HG02970 (cell line): Measurements from ENCODE around the gene MPHOSPH9.
"Not testable (repeated sequence)": the region's sequence is repeated elsewhere in the genome, so short reads cannot be mapped to it uniquely, and the experiment has no call there.

Experiments
- ATAC-seq: cut with Tn5 transposase; IDR thresholded peaks from one replicate; pipeline ENCODE4 v1.9.1; 2021; ENCODE audit warnings: mild to moderate bottlenecking, moderate library complexity, moderate number of reproducible peaks; ENCODE audit not compliant: unreplicated experiment, low FRiP score

The MPHOSPH9 gene

DNA sequence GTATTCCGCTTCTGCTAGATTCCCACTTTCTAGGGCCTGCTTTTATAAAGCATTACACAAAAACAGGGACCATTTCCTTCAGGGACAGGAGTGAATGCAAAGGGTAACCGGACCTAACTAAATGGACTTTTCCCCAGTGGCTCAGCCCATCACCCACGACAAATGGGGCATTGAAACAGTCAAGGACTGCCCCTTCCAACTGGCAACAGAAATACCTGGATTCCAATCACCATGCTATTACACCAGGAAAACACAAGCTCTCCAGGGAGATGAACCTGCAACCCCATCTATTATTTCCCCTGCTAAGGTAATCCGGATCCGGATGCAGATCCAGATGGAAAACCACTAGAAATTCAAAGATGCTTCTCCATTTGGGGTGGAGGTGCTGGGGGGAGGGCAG, 1.0 kb downstream of the MPHOSPH9 start:
- ATAC-seq = no peak

DNA sequence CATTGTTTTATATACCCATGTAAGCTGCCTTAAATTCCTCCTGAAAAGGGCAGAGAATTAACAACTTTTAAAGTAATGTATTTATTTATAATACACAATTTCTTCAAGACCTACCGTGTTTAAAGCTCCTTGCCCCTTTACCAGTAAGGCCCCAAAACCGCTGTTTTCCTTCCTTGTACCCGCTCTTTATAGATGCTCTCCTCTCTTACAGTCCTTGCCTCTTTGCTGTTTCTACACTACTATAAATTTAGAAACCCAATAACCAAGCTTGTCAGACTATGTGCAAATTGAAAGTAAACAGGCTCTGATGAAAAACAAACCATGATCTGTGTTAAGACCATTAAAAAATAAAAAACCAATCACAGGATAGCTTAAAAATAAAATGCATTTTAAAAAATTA, 3.9 kb downstream of the MPHOSPH9 start:
- no peak for ATAC-seq

DNA sequence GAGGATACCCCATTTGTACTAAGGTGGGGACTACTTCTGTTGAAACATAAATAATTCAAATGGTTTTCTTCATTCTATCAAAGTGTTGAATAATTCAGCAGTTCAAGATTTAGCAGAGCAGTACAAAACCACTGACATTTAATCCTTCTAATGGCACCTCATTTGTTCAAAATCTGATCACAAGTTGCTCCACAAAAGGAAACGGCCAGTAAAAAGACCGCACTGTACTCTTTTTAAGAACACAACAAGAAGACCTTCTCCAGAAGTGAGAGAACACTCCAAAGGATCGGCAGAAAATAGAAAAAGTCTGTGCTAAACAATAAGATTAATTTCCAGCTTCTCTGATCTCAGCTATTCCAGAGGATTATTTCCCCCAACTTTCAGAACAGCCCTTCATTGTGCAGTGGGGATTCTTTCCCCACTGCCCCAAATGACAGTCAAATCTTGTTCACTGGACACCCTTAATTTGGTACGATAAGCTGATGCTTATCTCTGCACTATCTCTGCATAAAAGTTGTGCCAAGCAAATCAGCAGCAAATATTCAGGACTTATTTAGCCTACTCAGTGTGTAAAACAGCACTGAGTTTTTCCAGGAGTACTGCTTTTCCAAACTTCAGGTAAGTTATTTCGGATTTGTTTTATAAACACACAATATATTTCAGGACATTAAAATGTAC, 5.2 kb downstream of the MPHOSPH9 start:
- ATAC-seq = no peak

DNA sequence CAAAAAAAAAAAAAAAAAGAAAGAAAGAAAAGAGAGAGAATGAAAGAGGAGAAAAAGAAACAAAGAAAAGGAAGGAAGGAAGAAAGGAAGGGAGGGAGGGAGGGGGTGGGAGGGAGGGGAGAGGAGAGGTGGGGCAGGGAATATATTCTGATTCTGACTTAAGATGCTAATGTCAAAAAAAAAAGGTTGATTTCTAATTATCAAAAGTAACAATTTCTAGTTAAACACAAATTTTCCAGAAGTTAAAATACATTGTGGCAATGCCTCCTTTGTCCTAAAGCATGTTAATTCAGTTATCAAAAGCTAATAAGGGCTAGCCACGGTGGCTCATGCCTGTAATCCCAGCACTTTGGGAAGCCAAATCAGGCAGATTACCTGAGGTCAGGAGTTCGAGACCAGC, 7.5 kb downstream of the MPHOSPH9 start:
- ATAC-seq = no peak

DNA sequence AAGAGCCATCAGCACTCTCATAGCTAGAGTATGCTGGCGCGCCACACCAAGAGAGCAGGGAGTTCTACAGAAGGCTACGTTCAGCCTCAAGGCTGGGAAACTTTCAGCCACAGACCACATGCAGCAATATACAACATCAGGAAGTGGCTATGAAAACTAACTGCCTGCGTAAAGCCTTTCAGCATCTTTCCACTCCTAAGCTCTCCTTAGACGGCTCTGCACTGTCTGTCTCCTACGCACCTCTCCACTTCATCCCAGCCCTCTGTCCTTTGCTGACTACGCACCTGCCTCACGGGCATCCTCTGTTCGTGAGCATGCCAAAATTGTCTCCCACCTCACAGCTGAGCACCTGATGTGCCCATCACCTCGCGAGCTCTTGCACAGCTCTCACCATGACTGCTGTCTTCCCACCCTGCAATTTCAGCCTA, 9.7 kb downstream of the MPHOSPH9 start:
- no peak for ATAC-seq

DNA sequence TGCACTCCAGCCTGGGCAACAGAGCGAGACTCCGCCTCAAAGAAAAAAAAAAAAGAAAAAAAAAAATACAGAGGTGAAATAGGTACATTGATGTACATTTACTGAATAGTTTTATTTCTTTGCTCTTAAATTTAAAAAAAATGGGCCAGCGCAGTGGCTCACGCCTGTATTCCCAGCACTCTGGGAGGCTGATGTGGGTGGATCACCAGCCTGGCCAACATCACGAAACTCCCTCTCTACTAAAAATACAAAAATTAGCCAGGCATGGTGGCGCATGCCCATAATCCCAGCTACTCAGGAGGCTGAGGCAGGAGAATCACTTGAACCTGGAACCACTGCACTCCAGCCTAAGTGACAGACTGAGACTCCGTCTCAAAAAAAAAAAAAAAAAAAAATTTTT, 25.1 kb downstream of the MPHOSPH9 start:
- ATAC-seq = not testable (repeated sequence)

DNA sequence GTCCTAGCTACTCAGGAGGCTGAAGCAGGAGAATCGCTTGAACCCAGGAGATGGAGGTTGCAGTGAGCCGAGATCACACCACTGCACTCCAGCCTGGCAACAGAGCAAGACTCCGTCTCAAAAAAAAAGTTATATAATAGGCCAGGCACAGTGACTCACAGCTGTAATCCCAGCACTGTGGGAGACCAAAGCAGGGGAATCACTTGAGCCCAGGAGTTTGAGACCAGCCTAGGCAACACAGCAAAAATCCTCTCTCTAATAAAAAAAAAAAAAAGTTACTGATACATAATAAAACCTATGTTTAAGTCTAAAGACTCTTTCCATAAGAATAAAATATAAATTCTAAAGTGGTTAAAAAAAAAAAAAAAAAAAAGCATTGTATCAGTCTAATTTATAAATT, 26.1 kb downstream of the MPHOSPH9 start:
- ATAC-seq = not testable (repeated sequence)

DNA sequence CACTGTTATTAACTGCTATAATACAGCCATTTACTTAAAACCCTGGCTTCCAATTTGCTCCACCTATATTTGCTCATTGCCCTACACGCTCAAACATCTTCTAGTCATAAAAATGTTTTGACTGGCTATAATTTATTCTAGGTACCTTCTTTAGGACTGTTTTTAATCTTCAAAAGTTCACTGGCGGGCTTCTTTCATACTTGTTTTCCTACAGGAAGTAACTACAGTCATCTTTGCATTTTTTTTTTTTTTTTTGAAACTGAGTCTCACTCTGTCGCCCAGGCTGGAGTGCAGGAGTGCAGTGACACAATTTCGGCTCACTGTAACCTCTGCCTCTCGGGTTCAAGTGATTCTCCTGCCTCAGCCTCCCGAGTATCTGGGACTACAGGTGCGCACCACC, 32.5 kb downstream of the MPHOSPH9 start:
- ATAC-seq = no peak

DNA sequence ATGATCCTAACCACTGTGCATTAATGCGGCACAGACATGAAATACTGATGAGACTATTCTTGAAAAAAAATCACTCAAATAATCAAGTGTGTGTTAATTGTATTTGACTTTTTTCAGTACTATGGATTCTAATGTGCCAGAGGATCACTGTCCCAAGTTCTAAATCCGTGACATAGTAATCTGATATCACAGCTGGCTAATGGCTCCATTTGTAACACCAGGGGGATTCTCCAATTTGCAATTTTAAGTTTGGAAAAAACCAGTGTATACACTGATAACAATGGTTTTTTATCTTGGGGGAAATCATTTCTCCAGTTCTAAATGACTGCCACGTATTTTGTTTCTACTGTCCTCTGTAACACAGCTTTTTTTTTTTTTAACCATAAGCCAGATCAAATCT, 33.0 kb downstream of the MPHOSPH9 start:
- ATAC-seq = no peak

DNA sequence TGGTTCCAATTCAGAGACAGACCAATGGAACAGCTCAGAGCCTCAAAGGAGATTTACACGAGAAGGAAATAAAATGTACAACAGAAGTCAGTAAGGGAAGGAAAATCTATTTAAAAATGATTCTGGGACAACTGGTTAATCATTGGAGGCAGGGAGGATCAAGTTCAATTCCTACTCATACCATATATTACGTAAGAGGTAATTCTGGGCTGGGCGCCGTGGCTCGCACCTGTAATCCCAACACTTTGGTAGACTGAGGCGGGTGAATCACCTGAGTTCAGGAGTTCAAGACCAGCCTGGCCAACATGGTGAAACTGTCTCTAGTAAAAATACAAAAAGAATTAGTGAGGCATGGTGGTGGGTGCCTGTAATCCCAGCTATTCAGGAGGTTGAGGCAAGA, 45.3 kb downstream of the MPHOSPH9 start:
- no peak for ATAC-seq

DNA sequence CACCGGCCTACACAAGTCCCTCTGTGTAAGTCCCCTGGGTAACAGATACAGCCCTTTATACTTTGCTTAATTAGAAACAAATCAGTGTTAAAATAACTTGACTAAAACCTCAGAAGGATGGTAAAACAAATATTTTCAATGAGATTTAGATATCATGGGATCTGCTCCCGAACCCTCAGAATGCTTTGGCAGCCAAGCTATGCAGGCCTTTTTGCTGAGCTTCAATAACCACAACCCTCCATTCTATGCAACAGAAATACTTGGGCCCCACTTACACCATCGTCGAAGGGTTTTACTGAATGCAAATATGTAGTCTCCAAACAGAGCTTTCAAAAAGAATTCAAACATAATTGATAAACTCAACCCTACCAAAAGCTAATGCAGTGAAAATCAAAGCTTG, 52.8 kb downstream of the MPHOSPH9 start:
- ATAC-seq = no peak

DNA sequence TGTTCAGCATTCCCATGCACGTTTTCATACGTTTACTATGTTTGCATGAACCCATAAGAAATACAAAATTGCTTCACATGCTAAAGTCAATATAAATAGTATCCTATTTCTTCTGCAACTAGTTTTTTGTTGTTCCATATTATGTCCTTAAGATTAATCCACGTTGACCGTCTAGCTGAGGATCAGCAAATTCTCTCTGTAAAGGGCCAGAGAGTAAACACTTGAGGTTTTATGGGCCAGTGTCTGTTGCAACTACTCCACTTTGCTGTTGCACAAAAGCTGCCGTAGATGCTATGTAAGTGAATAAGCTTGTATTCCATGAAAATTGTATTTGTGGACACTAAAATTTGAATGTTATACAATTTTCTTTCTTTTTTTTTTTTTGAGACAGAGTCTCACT, 61.0 kb downstream of the MPHOSPH9 start:
- ATAC-seq = no peak

DNA sequence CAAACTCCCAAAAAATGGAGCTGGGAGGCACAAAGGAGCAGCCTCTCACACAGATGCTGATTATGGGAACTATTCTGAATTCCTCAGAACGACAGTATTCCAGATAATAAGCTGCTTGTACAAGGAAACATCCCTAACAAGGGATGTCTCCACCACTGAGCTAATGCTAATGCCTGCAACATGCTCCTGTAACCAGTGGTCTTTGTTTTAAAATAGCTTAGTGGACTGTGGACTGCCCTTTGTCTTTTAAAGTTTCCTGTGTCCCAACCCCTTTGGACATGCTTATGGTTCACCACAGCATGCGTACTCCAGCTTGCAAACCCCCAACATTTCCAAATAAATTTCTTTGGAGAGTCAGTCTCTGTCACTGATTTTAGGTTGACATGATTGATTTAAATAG, 65.6 kb downstream of the MPHOSPH9 start:
- no peak for ATAC-seq

DNA sequence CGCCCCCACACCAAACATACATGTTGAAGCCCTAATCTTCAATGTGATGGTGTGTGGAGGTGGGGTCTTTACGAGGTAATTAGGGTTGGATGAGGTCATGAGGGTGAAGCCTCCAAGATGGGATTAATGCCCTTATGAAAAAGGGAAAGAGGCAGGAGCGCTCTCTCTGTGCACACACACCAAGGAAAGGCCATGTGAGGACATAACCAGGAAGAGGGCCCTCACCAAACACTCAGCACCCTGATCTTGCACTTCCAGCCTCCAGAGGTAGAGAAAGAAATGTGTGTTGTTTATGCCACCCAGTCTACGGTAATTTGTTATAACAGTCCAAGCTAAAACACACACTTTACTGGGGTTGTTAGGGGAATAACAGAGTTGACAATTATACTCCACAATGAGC, 67.4 kb downstream of the MPHOSPH9 start:
- no peak for ATAC-seq

DNA sequence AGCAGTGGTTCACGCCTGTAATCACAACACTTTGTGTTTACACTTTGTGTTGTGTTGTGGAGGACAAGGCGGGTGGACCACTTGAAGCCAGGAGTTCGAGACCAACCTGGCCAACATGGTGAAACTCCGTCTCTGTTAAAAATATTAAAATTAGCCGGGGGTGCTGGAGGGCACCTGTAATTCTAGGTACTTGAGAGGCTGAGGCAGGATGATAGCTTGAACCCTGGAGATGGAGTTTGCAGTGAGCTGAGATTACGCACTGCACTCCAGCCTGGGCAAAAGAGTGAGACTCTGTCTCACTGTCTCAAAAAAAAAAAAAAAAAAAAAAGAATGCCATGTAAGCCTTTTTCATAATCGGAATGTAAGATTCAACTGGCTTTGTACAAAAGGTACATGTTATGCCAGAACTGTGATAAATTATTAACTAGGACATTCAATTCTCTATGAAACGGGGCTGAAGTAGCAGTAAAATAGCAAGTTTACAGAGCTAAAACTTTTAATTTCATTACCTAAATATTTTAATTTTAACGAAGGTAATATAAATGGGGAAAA, 68.2 kb downstream of the MPHOSPH9 start:
- ATAC-seq = no peak

DNA sequence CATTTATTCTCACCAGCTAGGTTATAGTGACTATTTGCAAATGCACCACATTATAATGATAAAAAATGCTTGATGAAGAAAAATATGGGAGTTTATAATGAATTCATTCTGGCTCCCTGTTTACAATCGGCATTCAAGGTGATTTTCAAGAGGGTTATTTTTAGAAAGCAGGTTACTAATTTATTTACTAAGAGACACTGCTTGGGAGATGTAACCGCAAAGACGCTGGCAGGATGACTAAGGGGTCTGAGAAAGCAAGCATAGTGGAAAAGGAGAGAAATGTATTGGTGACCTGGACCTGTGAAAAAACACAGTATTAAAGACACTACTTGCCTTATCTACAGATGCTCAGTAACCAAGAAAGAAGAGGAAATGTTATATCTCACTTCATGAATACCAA, 68.7 kb downstream of the MPHOSPH9 start:
- ATAC-seq = no peak

DNA sequence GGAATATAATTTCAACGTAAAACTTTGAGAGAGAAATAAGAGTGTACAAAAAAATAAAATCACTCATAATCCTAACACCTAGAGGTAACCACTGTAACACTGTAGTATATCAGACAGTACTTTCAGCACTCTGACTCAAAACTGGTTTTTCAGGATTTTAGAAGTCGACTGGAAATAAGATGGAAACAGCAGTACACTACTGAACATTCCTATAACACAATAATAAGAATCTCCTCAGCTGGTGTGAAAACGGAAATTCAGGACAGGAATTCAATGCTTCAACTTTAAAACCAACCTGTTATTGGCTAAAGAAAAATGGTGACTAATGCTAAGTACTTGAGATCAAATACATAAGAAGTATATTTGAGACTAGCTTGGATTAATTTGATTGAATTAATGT, 69.7 kb downstream of the MPHOSPH9 start:
- no peak for ATAC-seq

DNA sequence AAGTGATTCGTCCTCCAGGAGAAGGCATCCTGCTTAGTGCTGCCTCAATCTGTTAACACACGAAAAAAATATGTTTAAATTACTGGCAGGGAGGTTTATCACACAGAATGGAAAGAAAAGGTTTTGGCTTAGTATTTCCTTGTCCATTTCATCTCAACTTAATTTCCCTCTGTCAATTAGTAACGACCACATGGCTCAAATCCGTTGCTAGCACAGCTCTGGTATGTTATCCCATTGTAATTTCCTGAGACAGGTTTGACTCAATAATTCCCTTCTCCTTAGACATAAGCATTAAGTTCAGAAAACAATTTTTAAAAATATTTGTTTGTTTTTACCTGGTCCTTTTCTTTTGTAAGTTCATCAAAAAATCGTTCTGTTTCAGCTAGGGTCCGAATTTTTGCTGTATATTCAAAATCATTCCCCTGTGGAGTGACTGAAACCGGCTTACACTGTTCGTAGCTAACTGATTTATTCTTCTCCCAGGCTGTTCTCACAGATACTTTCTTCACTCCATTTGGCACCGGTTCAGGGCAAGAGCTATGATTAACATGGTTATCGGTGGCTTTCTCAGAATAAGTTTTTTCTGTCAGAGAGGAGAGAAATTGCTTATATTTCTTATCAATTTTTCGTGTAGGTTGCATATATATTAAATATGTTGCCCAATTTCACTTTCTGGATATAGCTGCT, 72.0 kb downstream of the MPHOSPH9 start:
- ATAC-seq = no peak

DNA sequence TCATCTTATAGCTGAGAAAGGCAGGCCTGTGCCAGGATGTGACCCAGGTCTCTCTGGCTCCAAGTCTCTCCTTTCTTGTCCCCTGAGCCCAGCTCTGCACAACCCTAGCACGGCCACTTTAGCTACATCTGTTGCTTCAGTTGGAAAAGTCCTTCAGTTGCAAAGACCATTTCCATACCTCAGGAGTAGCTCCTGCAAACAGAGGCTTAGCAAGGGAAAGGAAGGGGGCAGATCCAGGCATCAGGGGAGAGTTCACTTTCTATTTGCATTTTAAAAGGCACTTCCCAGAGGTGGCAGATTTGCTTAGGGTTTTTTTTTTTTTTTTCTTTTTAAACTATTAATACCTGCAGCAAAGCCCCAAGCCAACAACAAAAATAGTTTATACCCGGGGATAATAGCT, 79.0 kb downstream of the MPHOSPH9 start:
- ATAC-seq = no peak

DNA sequence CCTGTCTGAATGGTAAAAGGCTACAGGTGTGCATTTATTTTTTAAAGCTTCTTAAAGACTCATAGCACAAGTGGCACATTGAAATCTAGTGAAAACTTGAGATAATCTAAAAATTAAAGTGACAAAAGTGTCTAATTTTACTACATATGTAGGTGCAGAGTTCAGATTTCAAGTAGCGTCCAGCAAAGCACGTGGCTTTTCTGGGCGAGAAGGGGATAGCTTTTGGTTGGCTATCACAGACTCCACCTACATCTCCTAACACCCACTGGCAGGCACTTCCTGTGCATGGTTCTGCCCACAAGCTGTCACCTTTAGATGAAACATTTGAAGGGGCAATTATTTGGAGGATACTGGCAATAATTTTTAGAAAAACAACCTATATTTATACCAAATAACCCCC, 80.1 kb downstream of the MPHOSPH9 start:
- no peak for ATAC-seq

DNA sequence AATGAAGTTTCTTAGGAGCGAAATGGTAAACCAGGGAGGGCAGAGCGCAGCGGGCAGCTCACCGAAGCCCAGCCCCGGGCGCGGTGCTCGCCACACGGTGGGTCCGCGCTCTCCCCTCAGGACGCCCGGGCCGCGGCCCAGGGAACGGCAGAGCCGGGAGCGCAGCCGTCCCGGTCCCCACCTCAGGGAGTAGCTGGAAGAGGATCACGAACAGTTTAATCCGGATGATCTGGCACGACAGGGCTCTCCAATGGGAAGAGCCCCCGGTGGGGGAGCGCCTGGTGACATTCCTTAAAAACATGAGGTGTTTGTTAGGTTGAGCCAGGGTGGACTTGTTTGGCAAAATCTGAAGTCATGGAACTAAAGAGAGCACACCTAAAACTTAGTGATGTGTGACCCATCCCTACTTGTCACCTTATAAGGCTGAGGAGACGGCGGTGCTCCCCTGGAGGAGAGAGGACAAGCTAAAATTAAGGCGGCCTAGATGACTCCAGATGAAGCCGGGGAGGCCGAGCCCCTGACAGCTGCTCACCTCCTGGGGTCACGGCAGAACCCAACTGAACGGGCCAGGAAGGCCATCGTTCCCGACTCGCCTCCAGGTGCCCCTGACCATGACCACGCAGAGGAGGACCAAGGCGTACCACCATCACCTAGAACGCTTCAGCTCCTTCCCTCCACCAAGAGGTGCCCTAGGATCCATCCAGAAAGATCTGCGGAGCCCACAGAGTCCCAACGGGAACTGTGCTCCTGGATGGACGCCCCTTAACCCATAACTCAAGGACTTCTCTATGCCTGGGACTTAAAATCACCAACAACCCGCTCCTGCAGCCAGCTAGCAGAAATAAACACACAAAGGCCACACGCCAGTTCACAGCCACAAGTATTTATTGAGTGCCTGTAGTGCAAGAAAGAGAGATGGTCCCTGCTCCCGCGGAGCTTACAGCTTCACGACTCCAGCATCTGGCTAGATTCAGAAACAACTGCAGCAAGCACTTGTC, 81.2 kb downstream of the MPHOSPH9 start:
- ATAC-seq = no peak
